Measurements from ENCODE around the gene FGF9. TPM values are rescaled to one million over a fixed set of nuclear protein-coding genes. Genes with fewer than 3 reads are reported as not detected.
A peak's percentile ranks its signal among the peaks of the same experiment; 100 is the strongest.

FGF9 gene
- total RNA-seq, 4 donors from 2014 or later = not detected

DNA sequence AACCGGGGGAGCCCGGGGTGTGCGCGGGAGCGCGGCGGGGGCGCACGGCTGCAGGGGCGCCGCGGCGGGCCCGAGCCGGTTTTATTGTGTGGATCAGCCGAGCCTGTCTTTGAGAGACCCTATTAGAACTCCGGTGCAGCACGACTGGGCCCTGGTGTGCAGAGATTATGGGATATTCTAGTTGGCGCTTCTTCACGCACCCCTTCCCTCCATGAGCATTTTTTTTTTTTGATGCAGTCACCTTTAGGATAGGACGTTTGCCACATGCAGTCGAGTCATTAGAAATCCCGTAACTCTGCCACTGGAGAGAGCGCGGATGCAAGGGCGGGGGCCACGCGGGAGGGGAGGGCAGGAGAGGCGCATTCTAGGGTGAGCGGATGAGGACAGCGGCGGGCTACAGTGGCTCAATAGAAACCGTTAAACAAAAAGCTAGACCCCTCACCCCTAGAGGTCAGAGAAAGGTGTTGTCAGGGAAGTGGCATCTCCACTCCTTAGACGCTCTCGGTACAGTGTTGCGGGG, 3.7 kb downstream of the FGF9 start:
- H3K27ac ChIP-seq = no peak overlapping the region
- H3K27me3 ChIP-seq = peaks cover 73% of the 10 kb centered on the region
- no peak for DNase-seq (ENCODE audit: low spot score in 2 of 2)
- WGBS = under 1% methylated on average over 18 of the region's 36 CpGs
- no peaks in the 10 kb centered on the region for H3K36me3 ChIP-seq
- H3K4me1 ChIP-seq = peaks cover 60% of the 10 kb centered on the region
- no peaks in the 10 kb centered on the region for H3K9me3 ChIP-seq
- no peak for TF ChIP-seq POLR2AphosphoS5 (IDR thresholded peaks at IDR 0.05)
- no peak for TF ChIP-seq EP300 (IDR thresholded peaks at IDR 0.05)
- no peak for TF ChIP-seq POLR2A (IDR thresholded peaks at IDR 0.05)
- no peak for TF ChIP-seq CTCF (IDR thresholded peaks at IDR 0.05)
- H3K4me3 ChIP-seq = peak overlapping the region; percentile 56

- WGBS = 3% methylated on average over 18 of the region's 62 CpGs
- Histone ChIP-seq H3K4me1 (peaks cover 52% of the 10 kb centered on the region), H3K4me3 (peak overlapping the region; percentile 56)
These were observed 4.5 kb downstream of the FGF9 start for GRCh38 chr13:21675095-21675991.

GRCh38 chr13:21676611-21677021, 5.7 kb downstream of the FGF9 start:
- Histone ChIP-seq H3K4me3 (no peak overlapping the region), H3K9me3 (no peaks in the 10 kb centered on the region), H3K36me3 (no peaks in the 10 kb centered on the region), H3K27ac (no peak overlapping the region), H3K27me3 (peaks cover 69% of the 10 kb centered on the region), H3K4me1 (peaks cover 40% of the 10 kb centered on the region)
- no peak for DNase-seq (ENCODE audit: low spot score in 2 of 2)
- 66% methylated on average over 6 of the region's 6 CpGs for WGBS
- no peak for TF ChIP-seq POLR2AphosphoS5 (IDR thresholded peaks at IDR 0.05)
- no peak for TF ChIP-seq CTCF (IDR thresholded peaks at IDR 0.05)
- no peak for TF ChIP-seq POLR2A (IDR thresholded peaks at IDR 0.05)
- no peak for TF ChIP-seq EP300 (IDR thresholded peaks at IDR 0.05)

More at GRCh38 chr13:21675095-21675991, 4.5 kb downstream of the FGF9 start:
- DNase-seq (ENCODE audit: low spot score in 2 of 2) = no peak
- no peaks in the 10 kb centered on the region for H3K36me3 ChIP-seq
- H3K9me3 ChIP-seq = no peaks in the 10 kb centered on the region
- H3K27ac ChIP-seq = no peak overlapping the region
- no peak for TF ChIP-seq CTCF (IDR thresholded peaks at IDR 0.05)
- no peak for TF ChIP-seq POLR2AphosphoS5 (IDR thresholded peaks at IDR 0.05)
- TF ChIP-seq POLR2A (IDR thresholded peaks at IDR 0.05) = no peak
- no peak for TF ChIP-seq EP300 (IDR thresholded peaks at IDR 0.05)
- H3K27me3 ChIP-seq = peaks cover 69% of the 10 kb centered on the region

GRCh38 chr13:21677075-21677623, 6.3 kb downstream of the FGF9 start:
- Histone ChIP-seq H3K9me3 (no peaks in the 10 kb centered on the region), H3K36me3 (no peaks in the 10 kb centered on the region), H3K4me3 (no peak overlapping the region), H3K27me3 (peaks cover 64% of the 10 kb centered on the region), H3K4me1 (peaks cover 34% of the 10 kb centered on the region), H3K27ac (no peak overlapping the region)
- no peak for TF ChIP-seq CTCF (IDR thresholded peaks at IDR 0.05)
- no peak for TF ChIP-seq POLR2AphosphoS5 (IDR thresholded peaks at IDR 0.05)
- no peak for TF ChIP-seq POLR2A (IDR thresholded peaks at IDR 0.05)
- TF ChIP-seq EP300 (IDR thresholded peaks at IDR 0.05) = no peak
- 87% methylated on average over 3 of the region's 3 CpGs for WGBS
- DNase-seq (ENCODE audit: low spot score in 2 of 2) = no peak

All from suprapubic skin (tissue), 4 donors.